ENCODE data around the gene LDAH. TPM values are rescaled to one million over a fixed set of nuclear protein-coding genes. Genes with fewer than 3 reads are reported as not detected.

Gene LDAH
- total and polyA plus RNA-seq, 4 donors, result 5.0 to 30.8 (median 11.5) TPM

- DNase-seq (no peak), ATAC-seq (ENCODE audit: insufficient read depth, low FRiP score) (no peak)
- no peaks in the 10 kb centered on the region for H3K4me1 ChIP-seq (ENCODE audit: control insufficient read depth in 5 of 5, insufficient read depth in 5 of 5, low read length in 5 of 5)
- H3K27me3 ChIP-seq (ENCODE audit: control insufficient read depth in 3 of 3, insufficient read depth in 3 of 3, low read length in 2 of 3), result no peaks in the 10 kb centered on the region
- peaks cover 0 to 5% (median 2%) of the 10 kb centered on the region in 4 donors for H3K36me3 ChIP-seq (ENCODE audit: control insufficient read depth in 4 of 4, insufficient read depth in 4 of 4, low read length in 4 of 4)
- 91 to 95% methylated on average over 1 of the region's 1 CpG for WGBS, 2 donors
- no peak overlapping the region for H3K9ac ChIP-seq (ENCODE audit: insufficient read depth in 1 of 2, low read length in 2 of 2)
- H3K4me3 ChIP-seq, result no peak overlapping the region
- TF ChIP-seq CTCF (IDR thresholded peaks at IDR 0.05; ENCODE audit: control extremely low read depth, extremely low read depth), result no peak
- peaks cover 0 to 3% (median 0%) of the 10 kb centered on the region in 4 donors for H3K9me3 ChIP-seq (ENCODE audit: control insufficient read depth in 4 of 4, insufficient read depth in 3 of 4, low read length in 3 of 4)
- H3K27ac ChIP-seq (ENCODE audit: low read depth in 1 of 2, low read length in 1 of 2), result no peak overlapping the region
These were observed 63.9 kb downstream of the LDAH start for GRCh38 chr2:20758997-20759396.

DNA sequence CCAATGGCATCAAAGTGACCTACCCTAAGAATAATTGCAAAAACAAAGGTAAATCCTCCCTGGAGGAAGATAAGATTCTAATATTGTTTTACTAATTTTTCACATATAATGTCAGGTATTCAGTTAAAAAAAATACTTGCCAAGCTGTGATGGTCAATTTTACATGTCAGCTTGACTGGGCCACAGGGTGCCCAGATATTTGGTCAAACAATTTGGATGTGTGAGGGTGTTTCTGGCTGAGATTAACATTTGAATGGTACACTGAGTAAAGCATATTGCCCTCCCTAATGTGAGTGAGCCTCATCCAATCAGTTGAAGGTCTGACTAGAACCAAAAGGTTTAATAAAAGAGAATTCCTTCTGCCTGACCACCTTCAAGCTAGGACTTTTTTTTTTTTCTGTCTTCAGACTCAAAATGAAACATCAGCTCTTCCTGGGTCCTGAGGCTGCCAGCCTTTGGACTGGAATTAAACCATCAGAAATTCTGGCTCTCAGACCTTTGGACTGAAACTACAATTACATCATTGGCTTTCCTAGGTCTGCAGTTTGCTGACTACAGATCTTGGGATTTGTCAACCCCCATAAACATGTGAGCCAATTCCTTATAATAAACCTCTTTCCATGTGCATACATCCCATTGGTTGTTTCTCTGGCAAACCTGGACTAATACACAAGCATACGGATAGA is 65.4 kb downstream of the LDAH start:
- DNase-seq (no peak), ATAC-seq (ENCODE audit: insufficient read depth, low FRiP score) (no peak)
- H3K27ac ChIP-seq (ENCODE audit: low read depth in 1 of 2, low read length in 1 of 2), result no peak overlapping the region
- no peaks in the 10 kb centered on the region for H3K27me3 ChIP-seq (ENCODE audit: control insufficient read depth in 3 of 3, insufficient read depth in 3 of 3, low read length in 2 of 3)
- no peak for TF ChIP-seq CTCF (IDR thresholded peaks at IDR 0.05; ENCODE audit: control extremely low read depth, extremely low read depth)
- no peak overlapping the region for H3K4me3 ChIP-seq
- H3K9ac ChIP-seq (ENCODE audit: insufficient read depth in 1 of 2, low read length in 2 of 2), result no peak overlapping the region
- WGBS, 2 donors, result 97% methylated on average over 1 of the region's 1 CpG
- H3K9me3 ChIP-seq (ENCODE audit: control insufficient read depth in 4 of 4, insufficient read depth in 3 of 4, low read length in 3 of 4), result peaks cover 0 to 3% (median 0%) of the 10 kb centered on the region in 4 donors
- no peaks in the 10 kb centered on the region for H3K4me1 ChIP-seq (ENCODE audit: control insufficient read depth in 5 of 5, insufficient read depth in 5 of 5, low read length in 5 of 5)
- H3K36me3 ChIP-seq (ENCODE audit: control insufficient read depth in 4 of 4, insufficient read depth in 4 of 4, low read length in 4 of 4), result peaks cover 0 to 5% (median 2%) of the 10 kb centered on the region in 4 donors

- Histone ChIP-seq H3K9ac (ENCODE audit: insufficient read depth in 1 of 2, low read length in 2 of 2) (no peak overlapping the region), H3K4me3 (no peak overlapping the region), H3K9me3 (ENCODE audit: control insufficient read depth in 4 of 4, insufficient read depth in 3 of 4, low read length in 3 of 4) (peaks cover 0 to 3% (median 0%) of the 10 kb centered on the region in 4 donors), H3K27me3 (ENCODE audit: control insufficient read depth in 3 of 3, insufficient read depth in 3 of 3, low read length in 2 of 3) (no peaks in the 10 kb centered on the region), H3K36me3 (ENCODE audit: control insufficient read depth in 4 of 4, insufficient read depth in 4 of 4, low read length in 4 of 4) (peaks cover 0 to 3% (median 2%) of the 10 kb centered on the region in 4 donors), H3K4me1 (ENCODE audit: control insufficient read depth in 5 of 5, insufficient read depth in 5 of 5, low read length in 5 of 5) (no peaks in the 10 kb centered on the region), H3K27ac (ENCODE audit: low read depth in 1 of 2, low read length in 1 of 2) (no peak overlapping the region)
- no peak for DNase-seq
- no peak for TF ChIP-seq CTCF (IDR thresholded peaks at IDR 0.05; ENCODE audit: control extremely low read depth, extremely low read depth)
- ATAC-seq (ENCODE audit: insufficient read depth, low FRiP score), result no peak
These were observed 67.6 kb downstream of the LDAH start for GRCh38 chr2:20755132-20755800.
